ENCODE results near the gene HINFP.
A peak's percentile ranks its signal among the peaks of the same experiment; 100 is the strongest.

HINFP gene

GRCh38 chr11:119106564-119107537, 14.5 kb upstream of the HINFP start, which contains the start of gene C2CD2L:
TSS of gene C2CD2L (plus strand) at chr11:119107344. CDS start at chr11:119107742, 398 bp downstream.
- H3K27me3 ChIP-seq (ENCODE audit: insufficient read depth, poor library complexity, severe bottlenecking) = no peaks in the 10 kb centered on the region
- H3K36me3 ChIP-seq (ENCODE audit: low read depth) = no peaks in the 10 kb centered on the region
- H3K9me3 ChIP-seq (ENCODE audit: severe bottlenecking) = no peaks in the 10 kb centered on the region
- H3K4me3 ChIP-seq (ENCODE audit: severe bottlenecking) = peak within 1 kb of the TSS; percentile 61
- H3K4me1 ChIP-seq (ENCODE audit: insufficient read depth, poor library complexity, severe bottlenecking) = peaks cover 4% of the 10 kb centered on the region
- DNase-seq (ENCODE audit: low spot score) = peak; percentile 89
- no peak for TF ChIP-seq CTCF (IDR thresholded peaks at IDR 0.05; ENCODE audit: poor library complexity, severe bottlenecking)
- peak within 1 kb of the TSS; percentile 25 for H3K27ac ChIP-seq (ENCODE audit: poor library complexity, severe bottlenecking)
- peak; percentile 82 for ATAC-seq (ENCODE audit: low read depth)

- DNase-seq (ENCODE audit: low spot score) = no peak
- Histone ChIP-seq H3K36me3 (ENCODE audit: low read depth) (no peaks in the 10 kb centered on the region), H3K27me3 (ENCODE audit: insufficient read depth, poor library complexity, severe bottlenecking) (no peaks in the 10 kb centered on the region), H3K9me3 (ENCODE audit: severe bottlenecking) (no peaks in the 10 kb centered on the region), H3K4me3 (ENCODE audit: severe bottlenecking) (peak overlapping the region; percentile 61), H3K4me1 (ENCODE audit: insufficient read depth, poor library complexity, severe bottlenecking) (peaks cover 4% of the 10 kb centered on the region), H3K27ac (ENCODE audit: poor library complexity, severe bottlenecking) (peak overlapping the region; percentile 25)
- peak; percentile 17 for ATAC-seq (ENCODE audit: low read depth)
- no peak for TF ChIP-seq CTCF (IDR thresholded peaks at IDR 0.05; ENCODE audit: poor library complexity, severe bottlenecking)
Measured at GRCh38 chr11:119107538-119108145, 13.7 kb upstream of the HINFP start.

- Histone ChIP-seq H3K4me1 (ENCODE audit: insufficient read depth, poor library complexity, severe bottlenecking) (no peaks in the 10 kb centered on the region), H3K27ac (ENCODE audit: poor library complexity, severe bottlenecking) (peak overlapping the region; percentile 25), H3K36me3 (ENCODE audit: low read depth) (no peaks in the 10 kb centered on the region), H3K9me3 (ENCODE audit: severe bottlenecking) (no peaks in the 10 kb centered on the region), H3K4me3 (ENCODE audit: severe bottlenecking) (peak overlapping the region; percentile 61), H3K27me3 (ENCODE audit: insufficient read depth, poor library complexity, severe bottlenecking) (no peaks in the 10 kb centered on the region)
- ATAC-seq (ENCODE audit: low read depth) (peak; percentile 57), DNase-seq (ENCODE audit: low spot score) (no peak)
- no peak for TF ChIP-seq CTCF (IDR thresholded peaks at IDR 0.05; ENCODE audit: poor library complexity, severe bottlenecking)
Measured at GRCh38 chr11:119108146-119108856, 13.1 kb upstream of the HINFP start.

- no peaks in the 10 kb centered on the region for H3K27me3 ChIP-seq (ENCODE audit: insufficient read depth, poor library complexity, severe bottlenecking)
- H3K9me3 ChIP-seq (ENCODE audit: severe bottlenecking) = no peaks in the 10 kb centered on the region
- no peak for TF ChIP-seq CTCF (IDR thresholded peaks at IDR 0.05; ENCODE audit: poor library complexity, severe bottlenecking)
- DNase-seq (ENCODE audit: low spot score) (no peak), ATAC-seq (ENCODE audit: low read depth) (no peak)
- H3K4me1 ChIP-seq (ENCODE audit: insufficient read depth, poor library complexity, severe bottlenecking) = no peaks in the 10 kb centered on the region
- no peaks in the 10 kb centered on the region for H3K36me3 ChIP-seq (ENCODE audit: low read depth)
- H3K4me3 ChIP-seq (ENCODE audit: severe bottlenecking) = no peak overlapping the region
- H3K27ac ChIP-seq (ENCODE audit: poor library complexity, severe bottlenecking) = no peak overlapping the region
Measured at GRCh38 chr11:119108857-119109221, 12.5 kb upstream of the HINFP start.
